K562 treated with DMSO at 1 percent for 48 hours (cell line): ENCODE measurements around the gene STRADB. TPM values are rescaled to one million over a fixed set of nuclear protein-coding genes. Genes with fewer than 3 reads are reported as not detected.

Experiments used
- total RNA-seq: library from RNA; unstranded; fragments of 300-600 nt; gene quantifications from 2 replicates; pipeline ENCODE4 v1.2.3, GENCODE V29; 2022; ENCODE audit warnings: low replicate concordance; ENCODE audit errors: extremely low read depth

STRADB gene, protein sequence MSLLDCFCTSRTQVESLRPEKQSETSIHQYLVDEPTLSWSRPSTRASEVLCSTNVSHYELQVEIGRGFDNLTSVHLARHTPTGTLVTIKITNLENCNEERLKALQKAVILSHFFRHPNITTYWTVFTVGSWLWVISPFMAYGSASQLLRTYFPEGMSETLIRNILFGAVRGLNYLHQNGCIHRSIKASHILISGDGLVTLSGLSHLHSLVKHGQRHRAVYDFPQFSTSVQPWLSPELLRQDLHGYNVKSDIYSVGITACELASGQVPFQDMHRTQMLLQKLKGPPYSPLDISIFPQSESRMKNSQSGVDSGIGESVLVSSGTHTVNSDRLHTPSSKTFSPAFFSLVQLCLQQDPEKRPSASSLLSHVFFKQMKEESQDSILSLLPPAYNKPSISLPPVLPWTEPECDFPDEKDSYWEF
- total RNA-seq, result not detected in 2 replicates

DNA sequence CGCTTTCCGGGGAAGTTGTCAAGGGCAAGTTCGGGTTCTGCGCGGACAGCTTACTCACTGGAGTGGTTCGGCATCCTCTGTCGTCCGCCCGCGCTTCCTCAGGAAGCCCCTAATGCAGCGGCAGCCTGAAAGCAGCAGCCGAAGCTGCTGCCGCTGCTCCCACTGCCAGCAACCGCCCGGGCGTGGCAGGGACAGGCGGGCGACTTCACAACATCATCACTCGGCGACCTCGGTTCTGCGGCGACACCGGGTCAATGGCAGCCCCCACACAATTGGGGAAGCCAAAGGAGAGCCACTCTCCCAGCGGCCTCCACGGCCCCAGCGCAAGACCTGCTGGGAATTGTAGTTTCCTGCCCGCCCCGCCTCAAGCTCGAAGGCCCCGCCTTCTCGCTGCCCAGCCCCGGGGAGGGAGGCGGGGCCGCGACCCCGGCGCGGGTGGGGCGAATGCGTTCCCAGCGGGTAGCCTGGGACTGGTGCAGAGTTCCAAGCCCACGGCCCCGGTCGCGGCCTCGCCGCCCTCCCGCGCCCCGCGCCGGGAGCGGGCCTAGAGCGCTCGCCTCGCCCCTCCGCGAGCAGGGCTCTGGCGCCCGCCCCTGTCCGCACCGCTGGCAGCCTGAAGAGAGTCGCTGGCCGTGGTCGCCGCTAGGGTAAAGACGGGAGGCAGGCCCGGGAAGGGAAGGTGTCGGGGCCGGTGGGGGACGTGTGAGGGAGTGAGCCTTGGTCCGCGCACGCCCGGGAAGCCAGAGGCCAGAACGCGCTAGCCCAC is at the start of gene STRADB, which contains the start of gene TRAK2:
Gene STRADB (plus strand): TSS at position 449 of the 766 bp plus-strand sequence. CDS start 3,101 bp downstream, outside the sequence.
Gene TRAK2 (minus strand): TSS at position 167 of the 766 bp plus-strand sequence. CDS start 30,951 bp downstream, outside the sequence.

Other genes starting within 250 kb of the STRADB start
- not detected in 2 replicates for gene CASP8, start 191.2 kb upstream of the STRADB start, total RNA-seq
- gene FLACC1, start 94.4 kb upstream of the STRADB start, total RNA-seq, result not detected in 2 replicates
- gene TRAK2, start 282 bp upstream of the STRADB start, total RNA-seq, result not detected in 2 replicates
- gene TMEM237, start 191.8 kb downstream of the STRADB start, total RNA-seq, result not detected in 2 replicates
- not detected in 2 replicates for gene MPP4, start 246.9 kb downstream of the STRADB start, total RNA-seq